Measurements from ENCODE around the gene PTPN23.

The PTPN23 gene

GRCh38 chr3:47419083-47420043 lies 38.5 kb downstream of the PTPN23 start:
- DNase-seq (ENCODE audit: low read depth in 2 of 2, low spot score in 1 of 2) = no peak

GRCh38 chr3:47420044-47420430 lies 39.2 kb downstream of the PTPN23 start:
- no peak for DNase-seq (ENCODE audit: low read depth in 2 of 2, low spot score in 1 of 2)

- peak; percentile 67 to 78 for DNase-seq (ENCODE audit: low read depth in 2 of 2, low spot score in 1 of 2)
Observed at GRCh38 chr3:47420511-47421484, 40.0 kb downstream of the PTPN23 start.

GRCh38 chr3:47421741-47422649 lies 41.2 kb downstream of the PTPN23 start:
- DNase-seq (ENCODE audit: low read depth in 2 of 2, low spot score in 1 of 2) = no peak

GRCh38 chr3:47422743-47423142 lies 41.9 kb downstream of the PTPN23 start:
- no peak for DNase-seq (ENCODE audit: low read depth in 2 of 2, low spot score in 1 of 2)

- no peak for DNase-seq (ENCODE audit: low read depth in 2 of 2, low spot score in 1 of 2)
Observed at GRCh38 chr3:47423548-47424145, 42.8 kb downstream of the PTPN23 start.

GRCh38 chr3:47424434-47425382 lies 43.9 kb downstream of the PTPN23 start:
- DNase-seq (ENCODE audit: low read depth in 2 of 2, low spot score in 1 of 2) = no peak

GRCh38 chr3:47425383-47425778 lies 44.6 kb downstream of the PTPN23 start:
- DNase-seq (ENCODE audit: low read depth in 2 of 2, low spot score in 1 of 2) = no peak

GRCh38 chr3:47425959-47426358 lies 45.1 kb downstream of the PTPN23 start:
- no peak for DNase-seq (ENCODE audit: low read depth in 2 of 2, low spot score in 1 of 2)

GRCh38 chr3:47427866-47428265 lies 47.0 kb downstream of the PTPN23 start:
- no peak for DNase-seq (ENCODE audit: low read depth in 2 of 2, low spot score in 1 of 2)

GRCh38 chr3:47428662-47429061 lies 47.8 kb downstream of the PTPN23 start:
- no peak for DNase-seq (ENCODE audit: low read depth in 2 of 2, low spot score in 1 of 2)

GRCh38 chr3:47429476-47430270 lies 48.9 kb downstream of the PTPN23 start:
- DNase-seq (ENCODE audit: low read depth in 2 of 2, low spot score in 1 of 2) = no peak

- no peak for DNase-seq (ENCODE audit: low read depth in 2 of 2, low spot score in 1 of 2)
Observed at GRCh38 chr3:47430606-47431005, 49.8 kb downstream of the PTPN23 start.

GRCh38 chr3:47431225-47431624 lies 50.4 kb downstream of the PTPN23 start:
- DNase-seq (ENCODE audit: low read depth in 2 of 2, low spot score in 1 of 2) = no peak

GRCh38 chr3:47432673-47433072 lies 51.9 kb downstream of the PTPN23 start:
- DNase-seq (ENCODE audit: low read depth in 2 of 2, low spot score in 1 of 2) = no peak

- no peak for DNase-seq (ENCODE audit: low read depth in 2 of 2, low spot score in 1 of 2)
Observed at GRCh38 chr3:47433796-47434195, 53.0 kb downstream of the PTPN23 start.

- no peak for DNase-seq (ENCODE audit: low read depth in 2 of 2, low spot score in 1 of 2)
Observed at GRCh38 chr3:47434849-47435248, 54.0 kb downstream of the PTPN23 start.

- DNase-seq (ENCODE audit: low read depth in 2 of 2, low spot score in 1 of 2) = no peak
Observed at GRCh38 chr3:47436180-47436579, 55.4 kb downstream of the PTPN23 start.
